Tibial nerve (tissue), 4 donors: ENCODE measurements around the gene SOWAHD. TPM values are rescaled to one million over a fixed set of nuclear protein-coding genes. Genes with fewer than 3 reads are reported as not detected.
"Not testable (repeated sequence)": the region's sequence is repeated elsewhere in the genome, so short reads cannot be mapped to it uniquely, and the experiment has no call there.

Experiments used
- DNase-seq, 2 donors: peaks; one replicate each; pipeline ENCODE4 v3.0.0-alpha.2; 2019; ENCODE audit warnings: low spot score in 2 of 2
- H3K27ac ChIP-seq, 4 donors: fragments of 200-600 bp; sonication (generic) in 3 of 4; one replicate each; pipeline ENCODE4 v1.5.1; 2017 to 2019; ENCODE audit warnings: mild to moderate bottlenecking in 1 of 4
- H3K27me3 ChIP-seq, 2 donors: fragments of 200-600 bp; sonication (generic) in 1 of 2; one replicate each; pipeline versions ENCODE4 v1.5.1 to v1.6.0; 2017 to 2019
- H3K36me3 ChIP-seq, 3 donors: fragments of 200-600 bp; sonication (generic); one replicate each; pipeline ENCODE4 v1.5.1; 2018 to 2019
- H3K4me1 ChIP-seq, 4 donors: fragments of 200-600 bp; sonication (generic) in 3 of 4; one replicate each; pipeline ENCODE4 v1.5.1; 2017 to 2019
- H3K4me3 ChIP-seq, 4 donors: fragments of 200-600 bp; sonication (generic) in 3 of 4; one replicate each; pipeline ENCODE4 v1.5.1; 2017 to 2019; ENCODE audit warnings: mild to moderate bottlenecking in 1 of 4, moderate library complexity in 1 of 4
- H3K9me3 ChIP-seq, 4 donors: fragments of 200-600 bp; sonication (generic) in 3 of 4; one replicate each; pipeline ENCODE4 v1.5.1; 2017 to 2019
- CTCF ChIP-seq, 5 experiments: fragments of 200-600 bp in 3 of 5; fragments of 450-650 bp in 2 of 5; sonication (generic) in 3 of 5; IDR thresholded peaks; one replicate each; pipeline ENCODE4 v1.5.1; 2016 to 2019; ENCODE audit warnings: antibody characterized with exemption in 5 of 5, mild to moderate bottlenecking in 3 of 5, moderate library complexity in 2 of 5
- EP300 ChIP-seq, 2 donors: sonication (generic); formaldehyde crosslinking; IDR thresholded peaks; one replicate each; pipeline ENCODE4 v1.6.1; 2017; ENCODE audit warnings: antibody characterized with exemption in 2 of 2, mild to moderate bottlenecking in 1 of 2
- POLR2A ChIP-seq, 2 donors: fragments of 450-650 bp; IDR thresholded peaks; one replicate each; pipeline ENCODE4 v1.6.1; 2017; ENCODE audit warnings: antibody characterized with exemption in 2 of 2, mild to moderate bottlenecking in 2 of 2, moderate library complexity in 2 of 2
- WGBS, 2 donors: methylation state at CpG; one replicate each; pipeline ENCODE4 v1.1.5; 2018; 5-methylcytosine and 5-hydroxymethylcytosine counted together
- total RNA-seq, 4 donors: library from RNA; depleted of rRNA; stranded (reverse); fragments of >200 nt; gene quantifications; one replicate each; pipeline ENCODE4 v1.1.0, GENCODE V29; 2016

Gene SOWAHD
- total RNA-seq, 4 donors from 2014 or later = 1.1 TPM; not detected in 3

- no peaks in the 10 kb centered on the region for H3K36me3 ChIP-seq
- no peak overlapping the region for H3K4me3 ChIP-seq
- H3K27ac ChIP-seq = no peak overlapping the region
- no peak for DNase-seq
- no peaks in the 10 kb centered on the region for H3K27me3 ChIP-seq
- no peaks in the 10 kb centered on the region for H3K9me3 ChIP-seq
- 80 to 81% methylated on average over 11 to 12 of the region's 12 CpGs for WGBS, 2 donors
- TF ChIP-seq POLR2A (IDR thresholded peaks at IDR 0.05) (no peak), CTCF (IDR thresholded peaks at IDR 0.05) (no peak), EP300 (IDR thresholded peaks at IDR 0.05) (no peak)
- H3K4me1 ChIP-seq = no peaks in the 10 kb centered on the region
These were observed 22.1 kb upstream of the SOWAHD start for GRCh38 chrX:119736206-119736764.

- no peak for TF ChIP-seq EP300 (IDR thresholded peaks at IDR 0.05)
- TF ChIP-seq POLR2A (IDR thresholded peaks at IDR 0.05) = no peak
- no peak for TF ChIP-seq CTCF (IDR thresholded peaks at IDR 0.05)
- no peak overlapping the region for H3K4me3 ChIP-seq
- WGBS, 2 donors = 51 to 61% methylated on average over 2 to 5 of the region's 5 CpGs
These were observed 19.6 kb upstream of the SOWAHD start for GRCh38 chrX:119738742-119739141.

GRCh38 chrX:119745283-119745848, 13.0 kb upstream of the SOWAHD start:
- 47 to 64% methylated on average over 4 of the region's 4 CpGs for WGBS, 2 donors
- TF ChIP-seq POLR2A (IDR thresholded peaks at IDR 0.05) = no peak
- no peak for TF ChIP-seq CTCF (IDR thresholded peaks at IDR 0.05)
- Histone ChIP-seq H3K4me3 (no peak overlapping the region), H3K27ac (no peak overlapping the region), H3K9me3 (no peaks in the 10 kb centered on the region), H3K36me3 (no peaks in the 10 kb centered on the region), H3K27me3 (no peaks in the 10 kb centered on the region), H3K4me1 (no peaks in the 10 kb centered on the region)
- no peak for DNase-seq

More at GRCh38 chrX:119738742-119739141, 19.6 kb upstream of the SOWAHD start:
- no peaks in the 10 kb centered on the region for H3K9me3 ChIP-seq
- H3K4me1 ChIP-seq = no peaks in the 10 kb centered on the region
- H3K36me3 ChIP-seq = no peaks in the 10 kb centered on the region
- no peak for DNase-seq
- no peak overlapping the region for H3K27ac ChIP-seq
- no peaks in the 10 kb centered on the region for H3K27me3 ChIP-seq

- not testable (repeated sequence) for DNase-seq, H3K27me3 ChIP-seq, H3K4me1 ChIP-seq, H3K36me3 ChIP-seq, H3K27ac ChIP-seq, H3K4me3 ChIP-seq, H3K9me3 ChIP-seq
- 65 to 67% methylated on average over 6 to 9 of the region's 9 CpGs for WGBS, 2 donors
These were observed 8.3 kb upstream of the SOWAHD start for GRCh38 chrX:119750131-119750530.

- not testable (repeated sequence) for H3K4me3 ChIP-seq, H3K9me3 ChIP-seq, H3K27ac ChIP-seq, H3K27me3 ChIP-seq, H3K4me1 ChIP-seq, H3K36me3 ChIP-seq, DNase-seq
- WGBS, 2 donors = 87% methylated on average over 3 of the region's 27 CpGs; no CpG with 5 or more reads in 1 of the 2 donors
These were observed 7.6 kb upstream of the SOWAHD start for GRCh38 chrX:119750751-119751150.

GRCh38 chrX:119753001-119753400, 5.4 kb upstream of the SOWAHD start:
- no peak overlapping the region for H3K4me3 ChIP-seq
- 84 to 93% methylated on average over 3 of the region's 3 CpGs for WGBS, 2 donors
- no peak for DNase-seq

More at GRCh38 chrX:119753001-119753400, 5.4 kb upstream of the SOWAHD start:
- Histone ChIP-seq H3K4me1 (no peaks in the 10 kb centered on the region), H3K36me3 (no peaks in the 10 kb centered on the region), H3K27ac (no peak overlapping the region), H3K9me3 (no peaks in the 10 kb centered on the region), H3K27me3 (peaks cover 0 to 7% of the 10 kb centered on the region in 2 donors)
- TF ChIP-seq CTCF (IDR thresholded peaks at IDR 0.05) (no peak), EP300 (IDR thresholded peaks at IDR 0.05) (no peak), POLR2A (IDR thresholded peaks at IDR 0.05) (no peak)
